Measurements from ENCODE around the gene FBLN2.

DNA sequence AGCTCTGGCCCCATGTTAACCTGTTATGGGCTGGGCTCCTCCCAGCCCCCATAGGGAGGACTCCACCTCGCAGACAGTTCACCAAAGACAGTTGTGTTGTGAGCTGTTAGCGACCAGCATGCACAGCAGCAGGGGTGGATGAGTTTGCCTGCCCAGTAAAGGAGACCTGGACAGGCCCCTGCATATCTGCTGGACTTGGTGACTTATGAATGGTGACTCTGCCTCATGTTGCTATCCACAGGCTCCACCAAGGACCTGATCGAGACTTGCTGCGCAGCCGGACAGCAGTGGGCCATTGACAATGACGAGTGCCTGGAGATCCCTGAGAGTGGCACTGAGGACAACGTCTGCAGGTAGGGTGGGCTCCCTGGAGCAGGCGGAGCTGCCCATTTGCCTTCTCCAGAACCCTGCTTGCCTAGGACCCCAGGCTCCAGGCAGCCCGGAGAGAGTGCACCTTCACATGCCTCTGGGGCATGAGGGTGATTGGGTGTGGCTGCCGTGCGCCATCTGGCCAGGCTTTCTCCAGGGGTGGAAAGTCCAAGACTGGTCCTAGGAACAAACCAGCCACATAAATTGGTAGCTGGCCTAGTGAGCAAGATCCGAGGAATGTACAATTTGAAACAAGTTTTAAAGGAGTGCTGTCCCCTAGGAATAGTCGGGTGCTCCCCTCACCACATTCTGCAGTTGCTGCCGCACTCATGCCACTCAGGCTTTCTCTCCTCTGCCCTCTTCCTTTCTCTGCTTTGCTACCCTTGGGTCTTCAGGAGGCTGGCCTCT is 59.1 kb downstream of the FBLN2 start:
- TF ChIP-seq, protein P1, sequence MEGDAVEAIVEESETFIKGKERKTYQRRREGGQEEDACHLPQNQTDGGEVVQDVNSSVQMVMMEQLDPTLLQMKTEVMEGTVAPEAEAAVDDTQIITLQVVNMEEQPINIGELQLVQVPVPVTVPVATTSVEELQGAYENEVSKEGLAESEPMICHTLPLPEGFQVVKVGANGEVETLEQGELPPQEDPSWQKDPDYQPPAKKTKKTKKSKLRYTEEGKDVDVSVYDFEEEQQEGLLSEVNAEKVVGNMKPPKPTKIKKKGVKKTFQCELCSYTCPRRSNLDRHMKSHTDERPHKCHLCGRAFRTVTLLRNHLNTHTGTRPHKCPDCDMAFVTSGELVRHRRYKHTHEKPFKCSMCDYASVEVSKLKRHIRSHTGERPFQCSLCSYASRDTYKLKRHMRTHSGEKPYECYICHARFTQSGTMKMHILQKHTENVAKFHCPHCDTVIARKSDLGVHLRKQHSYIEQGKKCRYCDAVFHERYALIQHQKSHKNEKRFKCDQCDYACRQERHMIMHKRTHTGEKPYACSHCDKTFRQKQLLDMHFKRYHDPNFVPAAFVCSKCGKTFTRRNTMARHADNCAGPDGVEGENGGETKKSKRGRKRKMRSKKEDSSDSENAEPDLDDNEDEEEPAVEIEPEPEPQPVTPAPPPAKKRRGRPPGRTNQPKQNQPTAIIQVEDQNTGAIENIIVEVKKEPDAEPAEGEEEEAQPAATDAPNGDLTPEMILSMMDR (IDR thresholded peaks at IDR 0.05; ENCODE audit: insufficient read depth, low read length): no peak
- TF ChIP-seq POLR2AphosphoS5 (IDR thresholded peaks at IDR 0.05; ENCODE audit: low read depth): no peak

Measured in HL-60 (cell line).